NCI-H1417 (cell line): ENCODE measurements around the gene JADE1.
A peak's percentile ranks its signal among the peaks of the same experiment; 100 is the strongest.

Experiments used
- DNase-seq, 3 experiments: peaks; one replicate each; lab custom pipeline; 2025; lab: John Stamatoyannopoulos, UW

JADE1 gene

GRCh38 chr4:128810331-128810870 lies 901 bp downstream of the JADE1 start:
- DNase-seq: peak in 1 of 3 experiments; percentile 83

- peak; percentile 83 to 95 (median 91) for DNase-seq
These were observed 1.5 kb downstream of the JADE1 start for GRCh38 chr4:128810871-128811570.

DNA sequence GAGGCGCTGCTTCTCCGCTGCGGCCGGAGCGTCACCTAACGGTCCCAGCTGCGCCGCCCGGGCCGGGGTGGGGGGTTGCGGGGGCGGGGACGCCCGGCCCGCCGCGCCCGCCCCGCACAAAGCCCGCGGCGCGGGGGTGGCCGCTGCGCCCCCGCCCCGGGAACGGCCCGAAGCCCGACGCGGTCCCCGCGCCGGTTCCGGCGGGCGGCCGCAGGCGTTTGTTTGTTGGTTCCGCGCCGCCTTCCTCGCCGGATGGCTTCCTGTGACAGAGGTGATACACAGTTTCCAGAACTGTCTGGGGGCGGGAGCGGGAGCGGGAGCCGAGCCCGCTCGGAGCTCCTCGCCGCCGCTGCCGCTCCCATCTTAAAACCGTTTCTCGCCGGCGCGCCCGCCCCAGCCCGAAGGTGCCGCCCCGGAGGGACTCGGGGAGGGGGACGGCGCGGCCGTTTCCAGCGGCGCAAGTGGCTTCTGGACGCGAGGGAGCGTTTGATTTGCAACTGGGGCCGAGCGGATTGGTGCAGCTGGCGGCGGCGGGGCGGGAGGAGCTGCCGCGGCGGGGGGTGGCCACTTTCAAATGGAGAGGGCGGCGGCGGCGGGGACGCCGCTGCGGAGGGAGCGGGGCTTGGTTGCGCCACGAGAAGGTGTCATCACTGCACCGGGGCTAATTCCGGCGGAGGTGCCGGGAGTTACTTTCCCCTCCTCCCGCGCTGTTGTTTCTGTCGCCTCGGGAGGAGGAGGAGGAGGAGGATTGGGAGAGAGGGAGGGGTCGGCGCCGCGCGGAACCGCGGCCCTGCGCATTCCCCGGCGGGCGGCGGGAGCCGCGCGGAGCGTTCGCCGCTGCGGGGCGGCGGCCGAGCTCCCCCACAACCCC lies 2.3 kb downstream of the JADE1 start:
- peak; percentile 73 to 95 (median 93) for DNase-seq

DNA sequence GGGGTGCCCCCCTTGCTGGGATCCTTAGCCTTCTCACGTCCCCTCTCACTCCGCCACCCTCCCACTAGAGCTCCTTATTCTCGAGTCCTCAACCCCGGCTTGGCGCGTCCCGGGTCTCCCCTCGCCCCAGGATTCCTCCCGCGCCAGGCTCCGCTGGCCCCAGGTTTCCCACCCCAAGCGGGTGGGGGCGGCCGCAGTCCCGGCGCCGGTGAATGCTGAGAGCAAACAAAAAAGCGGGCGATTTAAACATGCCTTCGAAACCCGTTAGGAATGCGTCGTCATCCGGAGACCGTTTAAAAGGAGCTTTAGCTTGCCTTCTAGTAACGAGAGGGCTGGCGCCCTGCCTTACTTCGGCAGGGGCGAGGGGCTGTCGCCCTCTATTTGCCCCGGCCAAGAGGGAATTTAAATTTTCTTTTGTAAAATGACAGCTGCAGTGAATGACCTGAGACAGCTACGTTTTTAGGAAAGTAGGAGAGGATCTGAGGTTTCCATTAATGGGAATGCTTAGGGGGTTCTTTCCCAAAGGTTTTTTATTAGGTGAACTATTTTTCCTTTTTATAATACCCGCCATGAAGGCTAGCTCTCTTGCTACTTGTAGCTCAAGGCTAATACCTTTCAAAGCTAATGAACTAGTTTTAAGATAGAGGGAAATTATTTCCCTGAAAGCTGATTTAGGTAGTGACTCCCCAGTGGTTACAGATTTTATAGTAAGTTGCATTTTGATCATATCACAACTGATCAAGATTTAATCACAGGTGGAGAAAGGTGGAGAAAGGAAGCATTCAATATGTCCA lies 3.1 kb downstream of the JADE1 start:
- peak; percentile 31 to 94 (median 48) for DNase-seq

GRCh38 chr4:128813965-128814364 lies 4.5 kb downstream of the JADE1 start:
- no peak for DNase-seq

DNA sequence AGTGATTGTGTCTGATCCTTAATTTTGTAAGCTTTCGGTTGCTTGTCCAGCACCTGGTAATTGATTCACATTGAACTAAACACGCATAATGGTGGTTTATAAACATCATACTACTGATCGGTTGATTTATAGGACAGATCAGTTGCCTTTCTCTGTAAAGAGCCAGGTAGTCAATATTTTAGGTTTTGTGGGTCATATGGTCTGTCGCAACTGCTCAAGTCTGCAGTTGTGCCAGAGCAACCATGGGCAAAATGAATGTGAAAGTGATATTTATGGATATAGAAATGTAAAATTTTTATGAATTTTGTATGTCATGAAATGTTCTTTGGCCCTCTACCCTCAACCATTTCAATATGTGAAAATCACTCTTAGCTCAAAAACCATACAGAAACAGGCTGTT lies 8.9 kb downstream of the JADE1 start:
- no peak for DNase-seq

GRCh38 chr4:128819082-128819742 lies 9.7 kb downstream of the JADE1 start:
- no peak for DNase-seq

GRCh38 chr4:128820671-128821070 lies 11.2 kb downstream of the JADE1 start:
- DNase-seq: no peak

DNA sequence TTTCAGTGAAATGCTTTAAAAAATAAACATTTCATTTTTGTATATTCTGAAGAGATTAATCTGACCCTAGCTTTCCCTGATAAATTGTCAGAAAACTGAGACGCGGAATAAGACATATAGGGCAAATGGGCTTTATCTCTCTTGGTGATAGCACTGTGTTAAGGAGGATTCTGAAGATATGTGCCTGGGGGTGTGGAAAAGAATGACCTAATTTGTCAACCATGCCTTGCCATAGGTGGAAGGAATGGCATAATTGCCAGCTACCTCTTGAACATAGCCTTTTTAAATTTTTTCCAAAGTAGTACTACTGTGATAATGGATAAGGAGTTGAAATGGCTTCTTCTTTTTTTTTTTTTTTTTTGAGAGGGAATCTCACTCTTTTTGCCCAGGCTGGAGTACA lies 11.7 kb downstream of the JADE1 start:
- no peak for DNase-seq

DNA sequence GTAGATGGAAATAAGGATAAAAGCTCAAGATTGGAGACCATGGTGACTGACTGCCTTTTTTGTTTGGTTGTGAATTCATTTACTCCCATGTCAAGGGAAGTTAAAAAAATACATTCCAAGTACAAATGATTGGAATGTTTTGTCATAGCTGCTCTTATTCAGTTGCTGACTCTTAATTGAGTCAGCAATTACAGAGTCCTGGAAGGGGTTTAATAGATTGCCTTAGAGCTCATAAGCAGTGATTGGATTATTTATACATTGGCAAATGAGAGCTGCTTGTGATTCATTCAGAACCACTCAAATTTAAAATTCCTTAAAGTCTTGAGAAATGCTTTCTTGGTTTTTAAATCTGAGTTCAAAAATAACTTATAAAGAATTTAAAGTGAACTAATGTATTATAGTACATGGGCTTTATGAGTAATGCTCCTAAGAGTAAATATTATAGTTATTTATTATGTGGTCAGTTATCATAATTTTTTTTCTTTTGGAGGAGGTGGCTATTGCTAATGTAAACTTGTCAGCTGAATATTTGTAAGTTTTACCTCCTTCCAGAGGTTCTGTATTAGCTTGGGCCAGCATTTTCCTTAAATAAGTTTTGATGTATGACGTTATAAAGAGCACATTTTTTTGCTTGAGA lies 13.6 kb downstream of the JADE1 start:
- no peak for DNase-seq

- no peak for DNase-seq
These were observed 15.7 kb downstream of the JADE1 start for GRCh38 chr4:128825226-128825625.

GRCh38 chr4:128827296-128827695 lies 17.8 kb downstream of the JADE1 start:
- no peak for DNase-seq

GRCh38 chr4:128830906-128831503 lies 21.5 kb downstream of the JADE1 start:
- peak in 1 of 3 experiments; percentile 69 for DNase-seq

- DNase-seq: peak; percentile 45 to 94 (median 70)
These were observed 22.2 kb downstream of the JADE1 start for GRCh38 chr4:128831531-128832242.

DNA sequence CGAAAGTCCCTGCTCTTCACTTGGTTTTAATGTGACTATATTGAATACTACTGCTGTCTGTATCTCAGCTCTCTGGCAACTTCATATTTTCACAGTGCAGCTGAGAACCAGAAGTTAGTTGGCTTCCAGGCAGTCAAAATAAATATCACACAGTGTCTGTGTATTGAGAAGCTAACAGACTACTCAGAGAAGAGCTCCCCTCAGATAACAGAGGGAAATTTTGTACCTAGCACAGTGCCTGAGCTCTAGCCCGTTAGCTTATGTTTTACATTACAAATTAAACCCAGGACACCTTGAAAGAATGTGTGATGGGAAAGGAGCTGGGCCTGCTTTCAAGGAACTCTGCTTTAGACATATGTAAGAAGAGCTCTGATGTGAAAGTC lies 22.7 kb downstream of the JADE1 start:
- DNase-seq: no peak

DNA sequence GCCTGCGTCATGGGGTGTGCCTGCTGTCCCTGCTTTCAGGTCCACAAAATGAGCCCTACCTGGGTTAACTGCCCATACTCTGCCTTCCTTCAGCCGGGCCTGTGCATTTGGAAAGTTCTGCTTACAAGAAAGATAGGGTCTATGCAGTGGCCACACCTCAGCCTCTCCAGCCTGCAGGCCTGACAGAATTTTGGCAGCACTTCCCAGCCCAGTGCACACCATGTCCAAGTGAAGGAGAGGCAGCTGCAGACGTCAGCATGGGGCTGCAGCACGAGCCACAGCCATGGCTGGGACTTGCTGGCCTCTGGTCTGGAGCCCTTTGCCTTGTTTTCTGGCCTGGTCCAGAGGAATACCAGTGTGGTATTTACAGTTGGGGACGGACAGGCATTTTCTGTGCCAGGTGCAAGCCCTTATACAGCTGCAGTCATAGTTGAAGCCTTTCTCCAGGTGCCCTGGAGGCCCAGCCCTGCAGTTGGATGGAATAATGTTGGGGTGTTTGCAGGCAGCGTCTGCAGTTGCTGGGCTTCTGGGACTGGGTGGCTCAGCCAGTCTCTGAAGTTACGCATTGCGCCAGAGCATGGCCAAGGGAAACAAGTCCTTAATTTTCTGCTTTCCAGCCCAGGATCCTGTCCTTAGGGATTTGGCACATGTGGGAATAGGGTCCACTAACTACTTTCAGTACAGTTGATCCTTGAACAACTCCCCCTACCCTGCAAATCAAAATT lies 26.2 kb downstream of the JADE1 start:
- DNase-seq: no peak

DNA sequence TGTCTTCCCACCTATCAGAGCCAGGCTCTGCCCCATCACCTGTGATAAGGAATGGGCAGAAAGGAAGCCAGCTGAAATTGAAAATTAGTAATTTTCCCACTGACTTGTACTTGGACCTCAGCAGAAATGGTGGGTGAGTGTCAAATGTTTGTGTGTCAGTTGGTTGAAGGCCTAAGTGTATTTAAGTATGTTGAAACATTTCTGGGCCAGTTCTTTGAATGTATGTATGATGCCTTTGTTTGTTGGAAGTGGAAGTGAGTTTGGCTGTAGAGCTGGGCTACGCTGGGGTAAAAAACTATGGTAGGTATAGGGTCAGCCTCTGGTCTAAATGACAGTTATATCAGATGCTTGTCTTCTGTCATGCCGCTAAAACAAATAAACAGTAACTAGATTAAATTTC lies 27.7 kb downstream of the JADE1 start:
- no peak for DNase-seq

GRCh38 chr4:128837679-128838078 lies 28.2 kb downstream of the JADE1 start:
- no peak for DNase-seq

DNA sequence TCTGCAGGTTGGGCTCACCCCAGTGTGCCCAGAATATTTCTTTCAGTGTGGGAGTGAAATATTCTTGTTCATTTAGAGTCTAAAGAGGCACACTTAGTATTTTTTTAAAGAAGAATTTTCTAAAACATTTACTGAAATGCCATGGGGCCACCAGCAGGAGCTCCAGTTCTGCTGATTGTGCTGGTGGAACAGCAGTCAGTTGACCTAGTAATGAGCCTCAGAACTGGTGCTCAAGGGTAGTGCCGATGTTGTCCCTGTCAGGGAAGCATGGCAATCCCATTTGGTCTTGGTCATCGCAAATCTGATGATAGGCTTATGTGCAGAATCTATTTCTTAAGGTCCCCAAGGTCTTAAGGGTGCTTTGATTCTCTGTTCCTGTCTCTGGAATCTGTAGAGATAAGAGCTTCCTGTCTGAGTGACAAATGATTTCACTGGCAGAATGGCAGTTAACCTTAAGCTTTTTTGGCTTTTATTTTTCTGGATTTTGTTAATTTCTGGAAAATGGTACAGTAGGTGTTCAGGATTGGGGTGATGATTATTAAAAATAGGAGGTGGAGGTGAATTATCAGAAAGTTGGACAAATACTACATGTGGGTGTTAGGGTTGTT lies 31.3 kb downstream of the JADE1 start:
- DNase-seq: no peak
